Liver (tissue), 9 donors: ENCODE results near the gene SLC12A7. TPM values are rescaled to one million over a fixed set of nuclear protein-coding genes. Genes with fewer than 3 reads are reported as not detected.

Source experiments
- DNase-seq: peaks from one replicate; pipeline ENCODE4 v3.0.0-alpha.2; 2017; ENCODE audit warnings: low spot score
- H3K27ac ChIP-seq, 2 donors: one replicate each; pipeline ENCODE4 v1.7.0; 2013; ENCODE audit warnings: inconsistent platforms in 2 of 2, low read length in 2 of 2, control low read depth in 1 of 2, low read depth in 1 of 2, mild to moderate bottlenecking in 1 of 2
- H3K27me3 ChIP-seq, 4 donors: one replicate each; pipeline versions ENCODE4 v1.6.1 to v1.7.0; 2013; ENCODE audit warnings: low read length in 3 of 4, inconsistent platforms in 1 of 4, mild to moderate bottlenecking in 1 of 4, moderate library complexity in 1 of 4; ENCODE audit not compliant: control insufficient read depth in 4 of 4, insufficient read depth in 4 of 4
- H3K36me3 ChIP-seq, 4 donors: one replicate each; pipeline versions ENCODE4 v1.6.1 to v1.7.0; 2013; ENCODE audit warnings: low read length in 3 of 4, mild to moderate bottlenecking in 3 of 4, low read depth in 1 of 4, moderate library complexity in 1 of 4; ENCODE audit not compliant: control insufficient read depth in 4 of 4, insufficient read depth in 3 of 4
- H3K4me1 ChIP-seq, 4 donors: one replicate each; pipeline versions ENCODE4 v1.6.1 to v1.7.0; 2013; ENCODE audit warnings: low read length in 3 of 4, mild to moderate bottlenecking in 3 of 4, moderate library complexity in 1 of 4; ENCODE audit not compliant: control insufficient read depth in 4 of 4, insufficient read depth in 4 of 4
- H3K4me3 ChIP-seq, 3 donors: one replicate each; pipeline versions ENCODE4 v1.6.1 to v1.7.0; 2013; ENCODE audit warnings: low read length in 3 of 3, control low read depth in 1 of 3, low read depth in 1 of 3, mild to moderate bottlenecking in 1 of 3
- H3K9ac ChIP-seq, 2 donors: one replicate each; pipeline ENCODE4 v1.7.0; 2013; ENCODE audit warnings: low read length in 2 of 2, mild to moderate bottlenecking in 2 of 2, moderate library complexity in 2 of 2, control low read depth in 1 of 2, low read depth in 1 of 2
- H3K9me3 ChIP-seq, 4 donors: one replicate each; pipeline versions ENCODE4 v1.6.1 to v1.7.0; 2013; ENCODE audit warnings: low read length in 3 of 4; ENCODE audit not compliant: control insufficient read depth in 4 of 4
- ATF3 ChIP-seq: IDR thresholded peaks from 2 replicates; pipeline ENCODE4 v1.6.1; 2016; ENCODE audit warnings: antibody characterized with exemption
- CTCF ChIP-seq: fragments of 150-350 bp; IDR thresholded peaks from 2 replicates; pipeline ENCODE4 v1.5.1; 2017; ENCODE audit warnings: improper control_type of control experiment, low read depth, low read length; ENCODE audit not compliant: missing input control
- EGR1 ChIP-seq, 2 donors: IDR thresholded peaks; 2 replicates each; pipeline ENCODE4 v1.6.1; 2016 to 2018; ENCODE audit warnings: antibody characterized with exemption in 2 of 2, low read depth in 2 of 2
- FOXA1 ChIP-seq: IDR thresholded peaks from 2 replicates; pipeline ENCODE4 v1.6.1; 2016; ENCODE audit warnings: antibody characterized with exemption
- FOXA2 ChIP-seq: IDR thresholded peaks from 2 replicates; pipeline ENCODE4 v1.6.1; 2016; ENCODE audit warnings: antibody characterized with exemption
- GABPA ChIP-seq, 2 donors: IDR thresholded peaks in 1 of 2; conservative IDR thresholded peaks in 1 of 2; 2 replicates each; pipeline ENCODE4 v1.6.1; 2016; ENCODE audit warnings: antibody characterized with exemption in 2 of 2, mild to moderate bottlenecking in 1 of 2, moderate library complexity in 1 of 2
- HNF4A ChIP-seq, 2 donors: conservative IDR thresholded peaks; 2 replicates each; pipeline ENCODE4 v1.6.1; 2016; ENCODE audit warnings: antibody characterized with exemption in 2 of 2, mild to moderate bottlenecking in 2 of 2
- HNF4G ChIP-seq: IDR thresholded peaks from 2 replicates; pipeline ENCODE4 v1.6.1; 2016; ENCODE audit warnings: antibody characterized with exemption
- MAX ChIP-seq: IDR thresholded peaks from 2 replicates; pipeline ENCODE4 v1.6.1; 2016; ENCODE audit warnings: antibody characterized with exemption
- NR2F2 ChIP-seq: IDR thresholded peaks from 2 replicates; pipeline ENCODE4 v1.6.1; 2016; ENCODE audit warnings: antibody characterized with exemption
- REST ChIP-seq: IDR thresholded peaks from 2 replicates; pipeline ENCODE4 v1.6.1; 2016; ENCODE audit warnings: antibody characterized with exemption, mild to moderate bottlenecking
- RXRA ChIP-seq, 2 donors: IDR thresholded peaks; 2 replicates each; pipeline ENCODE4 v1.6.1; 2017 to 2018; ENCODE audit warnings: antibody characterized with exemption in 2 of 2, mild to moderate bottlenecking in 1 of 2
- SP1 ChIP-seq: IDR thresholded peaks from 2 replicates; pipeline ENCODE4 v1.6.1; 2018; ENCODE audit warnings: antibody characterized with exemption, mild to moderate bottlenecking
- TAF1 ChIP-seq: conservative IDR thresholded peaks from 2 replicates; pipeline ENCODE4 v1.6.1; 2016; ENCODE audit warnings: antibody characterized with exemption, mild to moderate bottlenecking
- YY1 ChIP-seq: IDR thresholded peaks from 2 replicates; pipeline ENCODE4 v1.6.1; 2016; ENCODE audit warnings: antibody characterized with exemption, mild to moderate bottlenecking
- ZBTB33 ChIP-seq: IDR thresholded peaks from 2 replicates; pipeline ENCODE4 v1.6.1; 2016; ENCODE audit warnings: antibody characterized with exemption
- WGBS: extraction: QIAGEN DNeasy Blood & Tissue Kit; methylation state at CpG from one replicate; pipeline ENCODE4 v1.1.7; 2013; 5-methylcytosine and 5-hydroxymethylcytosine counted together
- polyA plus RNA-seq, 2 donors: library from polyadenylated mRNA; stranded (reverse) in 1 of 2; unstranded in 1 of 2; fragments of 200-250 nt in 1 of 2; fragments of >200 nt in 1 of 2; fragmentation: Nextera tagmentation in 1 of 2; extraction: Ambion mirVana in 1 of 2; gene quantifications; one replicate each; pipeline versions ENCODE4 v1.2.1 to v1.2.3, GENCODE V29; 2013 to 2015
- total RNA-seq, 2 donors: library from RNA; depleted of rRNA; stranded (reverse); fragments of >200 nt; gene quantifications; one replicate each; pipeline ENCODE4 v1.2.3, GENCODE V29; 2014
- donor health status: healthy.
- donor health status: healthy.
- donor health status: healthy.
- donor health status: healthy.
- donor health status: healthy.

SLC12A7 gene
- total and polyA plus RNA-seq, 4 donors: 12.3 to 64.2 (median 28.9) TPM

GRCh38 chr5:1118231-1118698 lies 6.4 kb upstream of the SLC12A7 start:
- Histone ChIP-seq H3K4me3 (no peak overlapping the region), H3K9ac (no peak overlapping the region)

GRCh38 chr5:1116977-1117376 lies 5.1 kb upstream of the SLC12A7 start:
- DNase-seq: no peak
- 93% methylated on average over 15 of the region's 15 CpGs for WGBS
- no peak overlapping the region for H3K4me3 ChIP-seq
- no peak for TF ChIP-seq REST
- TF ChIP-seq TAF1: no peak
- no peak for TF ChIP-seq NR2F2
- no peak for TF ChIP-seq CTCF
- no peak for TF ChIP-seq FOXA2
- TF ChIP-seq FOXA1: no peak
- no peak for TF ChIP-seq YY1
- no peak for TF ChIP-seq SP1
- H3K9me3 ChIP-seq: no peaks in the 10 kb centered on the region
- H3K27me3 ChIP-seq: no peaks in the 10 kb centered on the region
- H3K9ac ChIP-seq: no peak overlapping the region
- H3K4me1 ChIP-seq: peaks cover 2 to 22% (median 14%) of the 10 kb centered on the region in 4 donors
- no peak overlapping the region for H3K27ac ChIP-seq
- no peaks in the 10 kb centered on the region for H3K36me3 ChIP-seq

More at GRCh38 chr5:1118231-1118698, 6.4 kb upstream of the SLC12A7 start:
- DNase-seq: no peak
- H3K4me1 ChIP-seq: peaks cover 3 to 31% (median 21%) of the 10 kb centered on the region in 4 donors
- H3K27me3 ChIP-seq: no peaks in the 10 kb centered on the region
- peak overlapping the region in 1 of 2 donors; percentile 62 for H3K27ac ChIP-seq
- WGBS: 61% methylated on average over 16 of the region's 16 CpGs
- TF ChIP-seq MAX (no peak), ZBTB33 (no peak), SP1 (no peak), RXRA (IDR thresholded peaks at IDR 0.05) (no peak), FOXA1 (no peak), YY1 (no peak), NR2F2 (no peak), HNF4A (conservative IDR thresholded peaks at IDR 0.05) (no peak), FOXA2 (no peak), CTCF (no peak), GABPA (IDR thresholded peaks at IDR 0.05 in 1 of 2, conservative IDR thresholded peaks at IDR 0.05 in 1 of 2) (no peak), TAF1 (no peak), HNF4G (no peak), EGR1 (IDR thresholded peaks at IDR 0.05; ENCODE audit: low read depth in 2 of 2) (no peak), ATF3 (no peak)
- H3K9me3 ChIP-seq: no peaks in the 10 kb centered on the region
- no peaks in the 10 kb centered on the region for H3K36me3 ChIP-seq
